D341Med (cell line): Measurements from ENCODE around the gene DLL4.
"Not testable (repeated sequence)": the region's sequence is repeated elsewhere in the genome, so short reads cannot be mapped to it uniquely, and the experiment has no call there.

Experiments used
- DNase-seq: peaks from one replicate; pipeline ENCODE4 v3.0.0; 2012; ENCODE audit warnings: low spot score

The DLL4 gene

DNA sequence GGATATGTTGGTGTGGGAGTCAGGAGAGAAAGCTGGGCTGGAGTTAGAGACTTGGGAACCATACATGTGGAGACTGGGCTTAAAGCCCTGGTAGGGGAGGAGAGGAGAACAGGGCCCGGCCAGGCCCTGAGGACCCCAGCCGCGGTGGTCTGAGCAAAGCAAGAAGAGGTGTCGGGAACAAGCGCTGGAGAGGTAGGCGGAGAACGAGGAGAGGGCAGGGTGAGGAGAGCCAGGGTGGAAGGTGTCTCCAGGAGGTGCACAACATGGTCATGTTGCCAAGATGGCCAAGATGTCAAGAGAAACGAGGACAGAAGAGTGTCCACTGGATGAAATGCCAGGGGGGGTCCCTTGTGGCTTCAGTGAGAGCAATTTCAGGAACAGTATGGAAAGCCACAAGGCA, 29.6 kb downstream of the DLL4 start:
- no peak for DNase-seq

DNA sequence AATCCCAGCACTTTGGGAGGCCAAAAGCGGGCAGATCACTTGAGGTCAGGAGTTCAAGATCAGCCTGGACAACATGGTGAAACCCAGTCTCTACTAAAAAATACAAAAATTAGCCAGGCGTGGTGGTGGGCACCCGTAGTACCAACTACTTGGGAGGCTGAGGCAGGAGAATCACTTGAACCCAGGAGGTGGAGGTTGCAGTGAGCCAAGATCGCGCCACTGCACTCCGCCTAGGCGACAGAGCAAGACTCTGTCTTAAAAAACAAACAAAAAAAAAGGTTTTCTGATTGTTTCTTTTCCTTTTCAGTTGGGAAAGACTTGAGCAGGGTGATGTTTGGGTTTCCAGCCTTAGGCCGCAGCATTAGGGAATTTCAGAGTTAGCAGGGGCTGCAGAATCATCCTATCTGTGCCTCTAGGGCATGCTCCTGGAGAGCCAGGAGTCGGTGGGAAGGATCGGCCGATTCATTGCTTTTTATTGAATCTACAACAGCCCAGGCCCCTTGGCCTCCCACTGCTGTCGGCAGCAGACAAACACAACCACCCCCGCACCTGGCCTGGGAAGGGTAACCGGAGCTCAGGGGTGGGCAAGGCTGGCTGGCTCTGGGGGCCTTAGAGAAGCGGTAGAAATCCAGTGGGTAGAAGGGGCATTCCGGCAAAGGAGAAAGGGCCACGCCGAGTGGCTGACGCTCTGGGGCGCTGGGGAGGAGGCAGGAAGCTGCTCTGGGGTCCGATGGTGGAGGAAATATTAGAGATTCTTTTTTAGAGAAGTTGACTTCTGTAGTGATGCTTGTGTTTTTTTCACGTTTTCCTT, 30.4 kb downstream of the DLL4 start:
- no peak for DNase-seq

DNA sequence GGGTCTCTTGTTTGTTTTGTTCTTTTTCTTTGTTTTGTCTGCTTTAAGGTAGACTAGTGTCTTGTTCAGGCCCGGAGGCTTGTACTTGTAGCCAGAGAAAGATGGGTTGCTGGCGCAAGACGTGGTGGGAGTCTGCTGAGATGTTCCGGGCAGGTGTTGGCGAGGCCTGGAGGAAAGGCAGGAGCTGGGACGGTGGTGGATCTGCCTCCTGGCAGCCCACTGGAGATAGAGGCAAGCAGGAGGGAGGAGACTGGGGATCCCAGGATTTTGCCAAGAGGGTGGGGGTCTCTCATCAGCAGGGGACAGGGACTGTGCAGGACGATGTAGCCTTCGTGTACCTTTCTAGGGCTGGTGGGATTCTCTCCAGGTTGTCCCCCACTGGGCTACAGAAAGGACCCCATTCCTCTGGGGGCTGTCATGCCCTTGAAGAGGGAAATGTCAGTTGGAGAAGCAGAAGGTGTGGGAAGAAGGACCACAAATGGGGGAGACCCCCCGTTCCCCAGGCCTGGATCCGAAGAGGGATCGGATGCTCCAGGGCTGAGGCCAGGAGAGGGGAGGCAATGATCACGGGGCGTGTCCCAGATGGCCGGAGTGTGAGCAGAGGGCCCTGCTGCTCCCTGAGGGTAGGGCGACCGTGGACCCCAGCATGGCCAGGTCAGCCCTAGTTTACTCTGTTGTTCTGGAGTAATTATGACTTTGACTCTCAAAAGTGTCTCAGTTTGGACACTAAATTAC, 31.2 kb downstream of the DLL4 start:
- DNase-seq = no peak

DNA sequence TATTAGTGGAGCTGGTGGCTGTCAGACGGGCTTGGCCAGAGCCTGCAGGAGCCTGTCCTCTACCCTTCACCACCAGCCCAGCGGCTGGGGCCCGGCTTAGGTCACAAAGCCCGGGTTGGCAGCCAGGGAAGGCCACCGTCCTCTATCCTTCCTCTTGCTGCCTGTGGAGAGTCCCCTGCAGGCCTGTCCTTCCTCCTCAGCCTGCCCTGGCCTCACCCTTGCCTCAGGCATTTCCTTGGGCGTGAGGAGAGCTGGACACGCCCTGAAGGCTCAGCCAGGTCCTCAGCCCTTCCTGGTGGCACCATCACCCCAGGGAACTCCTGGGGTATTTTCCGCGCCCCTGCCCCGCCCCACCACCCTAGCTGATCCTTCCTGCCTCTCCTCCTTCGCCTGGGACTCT, 31.8 kb downstream of the DLL4 start:
- DNase-seq = no peak

DNA sequence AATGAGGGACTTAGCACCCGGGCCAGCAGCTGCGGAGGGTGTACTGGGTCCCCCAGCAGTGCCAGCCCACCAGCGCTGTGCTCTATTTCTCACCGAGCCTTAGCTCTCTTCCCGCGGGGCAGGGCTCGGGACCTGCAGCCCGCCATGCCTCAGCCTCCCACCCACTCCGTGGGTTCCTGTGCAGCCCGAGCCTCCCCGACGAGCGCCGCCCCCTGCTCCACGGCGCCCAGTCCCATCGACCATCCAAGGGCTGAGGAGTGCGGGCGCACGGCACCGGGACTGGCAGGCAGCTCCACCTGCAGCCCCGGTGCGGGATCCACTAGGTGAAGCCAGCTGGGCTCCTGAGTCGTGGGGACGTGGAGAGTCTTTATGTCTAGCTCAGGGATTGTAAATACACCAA, 32.6 kb downstream of the DLL4 start:
- not testable (repeated sequence) for DNase-seq

DNA sequence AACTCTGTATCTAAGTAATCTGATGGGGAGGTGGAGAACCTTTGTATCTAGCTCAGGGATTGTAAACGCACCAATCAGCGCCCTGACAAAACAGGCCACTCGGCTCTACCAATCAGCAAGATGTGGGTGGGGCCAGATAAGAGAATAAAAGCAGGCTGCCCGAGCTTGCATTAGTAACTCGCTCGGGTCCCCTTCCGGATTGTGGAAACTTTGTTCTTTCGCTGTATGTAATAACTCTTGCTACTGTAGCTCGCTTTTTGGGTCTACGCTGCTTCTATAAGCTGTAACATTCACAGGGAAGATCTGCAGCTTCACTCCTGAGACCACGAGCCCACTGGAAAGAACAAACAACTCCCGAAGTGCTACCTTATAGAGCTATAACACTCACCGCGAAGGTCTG, 33.2 kb downstream of the DLL4 start:
- not testable (repeated sequence) for DNase-seq

DNA sequence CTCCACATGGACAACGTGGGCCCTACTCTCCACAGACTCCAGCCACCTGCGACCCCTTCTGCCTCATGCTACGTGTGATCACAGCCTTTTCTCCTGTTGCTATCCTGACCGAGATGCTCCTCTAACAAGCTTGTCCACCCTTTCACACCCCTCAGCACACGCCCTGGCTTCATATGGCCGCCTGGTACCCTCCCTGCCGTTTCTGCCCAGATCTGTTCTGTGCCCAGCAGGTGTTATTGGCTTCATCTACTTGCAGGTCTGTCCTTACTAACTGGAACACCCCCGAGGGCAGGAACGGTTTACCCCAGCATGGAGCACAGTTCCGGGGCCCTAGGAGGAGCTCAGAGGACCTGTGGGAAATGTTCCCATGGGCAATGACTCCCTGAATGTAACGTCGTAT, 34.1 kb downstream of the DLL4 start:
- DNase-seq = no peak

DNA sequence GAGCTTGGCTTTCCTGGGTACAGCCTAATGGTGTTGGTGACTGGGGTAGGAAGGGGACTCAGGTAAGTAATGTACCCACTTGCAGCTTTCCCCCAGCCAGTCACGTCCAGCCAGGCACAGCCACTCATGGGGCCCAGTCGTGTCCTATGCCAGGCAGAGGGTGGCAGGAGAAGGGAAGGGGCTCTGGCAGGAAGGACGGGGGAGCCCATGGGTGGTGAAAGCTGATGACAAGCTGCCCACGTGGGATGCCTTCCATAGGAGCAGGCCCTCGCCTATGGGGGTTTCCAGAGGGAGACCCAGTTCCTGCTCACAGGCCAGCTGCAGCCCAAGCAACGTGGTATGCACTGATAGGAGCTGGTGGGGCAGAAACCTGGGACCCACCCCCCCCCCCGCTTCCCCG, 34.9 kb downstream of the DLL4 start:
- no peak for DNase-seq

DNA sequence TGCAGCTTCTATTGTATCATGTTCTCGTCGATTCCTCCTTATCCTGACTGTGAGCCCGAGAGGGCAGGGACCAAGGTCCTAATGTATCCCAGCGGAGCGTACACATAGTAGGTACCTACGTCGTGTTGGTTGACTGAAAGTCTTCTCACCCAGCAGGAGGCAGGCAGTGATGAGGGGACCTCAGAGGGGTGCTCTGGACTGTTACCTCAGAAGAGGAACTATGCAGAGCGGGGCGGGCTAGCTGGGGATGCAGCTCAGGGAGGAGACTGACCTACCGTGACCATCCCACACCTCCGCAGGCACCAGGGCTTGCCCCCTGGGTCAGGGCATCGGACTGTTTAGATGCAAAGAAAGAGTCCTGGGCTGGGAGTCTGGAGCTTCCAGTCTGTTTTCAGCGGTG, 35.5 kb downstream of the DLL4 start:
- DNase-seq = no peak

DNA sequence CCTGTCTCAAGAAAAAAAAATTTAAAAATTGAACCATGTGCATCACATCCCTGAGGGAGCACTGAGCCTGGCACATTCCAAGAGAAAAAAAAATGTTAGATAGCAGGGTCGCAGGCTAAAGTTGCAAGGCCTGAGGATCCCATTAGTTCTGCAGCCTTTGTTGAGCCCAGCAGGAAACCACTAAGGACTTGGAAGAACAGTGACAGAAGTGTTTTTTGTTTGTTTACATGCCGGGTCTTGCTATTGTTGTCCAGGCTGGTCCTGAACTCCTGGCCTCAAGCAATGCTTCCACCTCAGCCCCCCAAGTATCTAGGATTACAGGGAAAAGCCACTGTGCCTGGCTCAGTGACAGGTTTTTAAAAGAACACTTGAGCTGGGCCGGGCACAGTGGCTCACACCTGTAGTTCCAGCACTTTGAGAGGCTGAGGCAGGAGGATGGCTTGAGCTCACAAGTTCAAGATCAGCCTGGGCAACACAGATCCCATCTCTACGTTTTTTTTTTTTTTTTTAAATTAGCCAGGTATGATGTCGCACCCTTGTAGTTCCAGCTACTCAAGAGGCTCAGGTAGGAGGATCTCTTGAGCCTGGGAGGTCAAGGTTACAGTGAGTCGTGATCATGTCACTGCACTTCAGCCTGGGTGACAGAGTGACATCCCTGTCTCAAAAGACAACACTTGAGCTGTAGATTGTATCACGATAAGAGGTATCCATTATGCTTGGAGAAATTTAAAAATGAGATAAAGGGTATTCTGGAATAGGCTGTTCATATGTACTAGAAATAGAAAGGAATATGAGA, 39.3 kb downstream of the DLL4 start:
- DNase-seq = no peak

DNA sequence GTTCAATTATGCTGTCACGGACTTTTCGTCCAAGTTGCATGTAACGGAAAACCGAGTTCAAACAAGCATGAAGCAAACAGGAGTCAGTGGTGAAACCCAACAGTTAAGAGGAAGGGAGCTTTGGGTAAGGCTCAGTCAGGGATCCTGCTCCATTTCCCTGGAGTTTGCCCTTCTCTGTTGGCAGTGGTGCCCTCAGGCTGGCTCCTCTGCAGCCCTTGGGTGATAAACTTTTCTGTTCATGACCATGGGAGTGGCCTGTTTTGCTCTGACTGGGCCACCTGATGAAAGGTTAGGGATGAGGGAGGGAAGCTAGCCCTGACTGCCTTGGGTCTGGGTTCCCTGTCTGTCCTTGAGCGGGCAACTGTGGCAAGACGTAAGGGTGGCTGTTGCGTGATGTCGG, 40.2 kb downstream of the DLL4 start:
- DNase-seq = no peak

DNA sequence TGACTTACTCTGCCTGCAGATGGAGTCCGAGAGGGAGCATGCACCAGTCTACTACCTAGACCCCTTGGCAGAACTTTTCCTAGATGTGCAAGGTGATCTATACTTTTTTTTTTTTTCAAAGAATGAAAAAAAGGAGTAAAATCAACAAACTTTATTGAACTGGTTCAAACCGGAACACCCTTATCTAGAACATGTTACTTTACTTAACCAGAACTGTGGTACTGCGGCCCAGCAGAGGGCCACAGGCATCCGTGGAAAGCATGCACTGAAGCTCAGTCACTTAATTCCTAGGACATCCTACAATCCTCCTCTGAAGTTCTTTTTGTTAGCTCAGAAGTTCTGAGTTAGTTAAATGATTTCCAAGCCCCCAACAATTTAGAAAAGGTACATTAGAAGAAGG, 45.7 kb downstream of the DLL4 start:
- no peak for DNase-seq

DNA sequence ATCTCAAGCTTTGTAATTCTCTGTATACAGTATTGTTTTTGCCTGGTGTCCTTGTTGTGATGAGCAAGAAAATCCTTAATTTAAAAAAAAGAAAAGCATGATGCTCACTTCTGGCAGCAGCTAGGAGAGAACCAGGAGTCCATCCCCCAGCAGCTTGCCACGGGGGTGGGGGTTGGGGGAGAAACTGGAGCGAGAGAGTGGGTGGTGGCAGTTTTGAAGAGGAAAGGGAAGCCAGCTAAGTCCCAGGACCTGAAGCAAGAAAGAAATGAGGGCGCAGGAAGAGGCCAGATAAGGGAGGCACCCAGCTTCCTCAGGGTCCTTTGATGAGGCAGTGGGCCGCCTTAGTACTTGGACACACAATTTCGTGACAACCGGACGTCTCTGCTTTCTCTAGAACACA, 47.7 kb downstream of the DLL4 start:
- no peak for DNase-seq

DNA sequence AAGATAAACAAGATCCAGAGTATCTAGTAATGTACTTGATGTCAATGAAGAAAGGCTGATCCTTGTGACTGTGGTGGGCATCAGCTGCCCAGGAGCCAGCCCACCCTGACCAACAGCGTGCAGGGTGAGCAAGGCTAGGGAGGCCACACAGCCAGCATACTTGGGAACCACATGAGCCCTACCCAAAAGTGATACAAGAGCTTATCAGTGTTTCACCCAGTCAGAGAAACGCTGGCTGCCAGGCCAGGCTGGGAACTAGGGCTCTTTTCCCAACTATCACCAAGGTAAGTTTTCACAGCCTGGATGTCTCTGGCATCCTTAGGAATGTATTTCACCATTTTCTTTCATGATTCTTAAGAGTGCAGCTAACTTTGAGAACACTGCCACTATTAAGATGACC, 49.0 kb downstream of the DLL4 start:
- no peak for DNase-seq

DNA sequence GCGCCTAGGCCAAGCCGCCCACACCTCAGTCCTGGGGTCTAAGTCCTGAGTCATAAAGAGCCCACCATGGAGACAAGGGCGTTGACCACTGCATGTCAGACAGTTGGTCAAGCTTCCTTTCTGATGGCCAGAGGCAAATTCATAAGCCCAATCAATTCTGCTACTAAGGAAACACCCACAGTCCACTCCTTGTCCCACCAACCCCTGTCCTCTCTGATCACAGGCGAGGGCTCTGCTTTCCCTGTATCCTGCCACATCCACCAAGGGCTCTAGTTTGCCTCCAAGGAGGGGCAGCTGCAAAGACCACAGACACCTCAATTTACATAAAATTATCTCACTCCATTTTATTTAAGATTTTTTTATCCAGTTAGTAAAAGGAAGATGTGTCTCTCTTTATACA, 49.4 kb downstream of the DLL4 start:
- DNase-seq = no peak

DNA sequence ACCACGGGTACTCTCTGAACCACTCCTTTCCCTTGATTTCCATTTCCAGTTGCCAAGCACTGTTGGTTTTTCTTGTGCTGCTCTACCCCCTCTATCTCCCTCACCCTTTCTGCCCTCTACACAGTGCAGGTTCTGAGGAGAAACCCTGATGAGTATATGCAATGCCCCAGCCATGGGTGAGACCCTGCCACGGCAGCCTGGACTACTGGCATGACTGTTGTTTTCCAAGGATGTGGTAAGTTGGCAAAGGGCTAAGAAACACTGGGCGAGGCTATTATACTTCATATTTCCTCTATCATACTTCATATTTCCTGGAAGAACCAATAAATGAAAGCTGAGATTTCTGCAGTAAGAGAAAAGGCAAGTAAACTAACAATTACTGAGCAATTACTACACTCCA, 52.0 kb downstream of the DLL4 start:
- no peak for DNase-seq

DNA sequence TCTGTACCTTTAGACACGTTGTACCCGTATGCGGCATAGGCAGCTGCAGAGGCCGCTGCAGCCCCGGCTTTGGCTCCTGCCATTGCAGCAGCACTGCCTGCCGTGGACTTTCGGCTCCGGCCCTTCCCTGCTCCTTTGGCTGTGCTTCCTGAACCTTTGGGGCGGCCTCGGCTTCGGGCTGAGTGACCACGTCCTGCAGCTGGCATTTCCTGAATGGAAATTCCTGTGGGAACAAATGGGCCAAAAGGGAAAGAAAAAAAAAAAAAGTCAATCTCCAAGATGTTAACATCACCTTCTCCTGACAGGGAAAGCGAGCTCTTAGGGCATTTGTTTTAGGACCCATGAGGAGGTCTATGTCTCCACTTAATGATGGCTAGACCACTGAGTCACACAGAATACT, 53.7 kb downstream of the DLL4 start:
- no peak for DNase-seq

DNA sequence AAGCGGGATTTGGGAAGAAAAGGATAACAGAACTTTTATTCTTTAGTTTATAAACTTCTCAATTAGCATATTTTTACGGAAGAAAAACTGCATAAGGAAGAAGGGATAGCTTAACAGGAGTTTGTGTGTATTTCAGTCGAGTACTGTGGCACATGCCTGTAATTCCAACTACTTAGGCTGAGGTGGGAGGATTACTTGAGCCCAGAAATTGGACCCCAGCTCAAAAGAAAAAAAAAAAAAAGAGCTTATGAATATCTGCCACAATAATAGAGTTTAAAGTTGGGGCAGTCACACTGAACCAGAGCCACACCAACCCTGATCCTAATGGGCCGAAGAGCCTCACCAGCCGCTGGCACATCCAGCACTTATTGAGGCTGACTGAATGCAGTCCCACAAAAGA, 55.3 kb downstream of the DLL4 start:
- no peak for DNase-seq

DNA sequence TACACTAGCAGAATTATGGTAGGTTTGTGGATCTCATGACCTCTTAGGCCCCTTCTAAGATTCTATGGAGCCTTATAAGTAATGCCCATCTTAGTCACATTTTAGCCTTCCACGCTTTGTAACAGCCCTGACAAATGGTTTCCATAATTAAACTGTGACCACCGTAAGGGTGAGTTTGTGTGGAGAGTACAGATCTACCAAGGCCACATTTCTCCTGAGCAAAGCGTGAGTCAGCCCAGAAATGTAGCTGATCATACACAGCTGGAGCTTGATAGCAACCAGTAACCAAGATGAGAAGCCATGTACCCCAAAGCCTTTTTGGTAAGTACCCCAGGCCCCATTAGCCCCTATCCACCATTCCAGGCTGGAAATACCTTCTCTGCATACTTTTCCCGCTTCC, 55.8 kb downstream of the DLL4 start:
- no peak for DNase-seq

DNA sequence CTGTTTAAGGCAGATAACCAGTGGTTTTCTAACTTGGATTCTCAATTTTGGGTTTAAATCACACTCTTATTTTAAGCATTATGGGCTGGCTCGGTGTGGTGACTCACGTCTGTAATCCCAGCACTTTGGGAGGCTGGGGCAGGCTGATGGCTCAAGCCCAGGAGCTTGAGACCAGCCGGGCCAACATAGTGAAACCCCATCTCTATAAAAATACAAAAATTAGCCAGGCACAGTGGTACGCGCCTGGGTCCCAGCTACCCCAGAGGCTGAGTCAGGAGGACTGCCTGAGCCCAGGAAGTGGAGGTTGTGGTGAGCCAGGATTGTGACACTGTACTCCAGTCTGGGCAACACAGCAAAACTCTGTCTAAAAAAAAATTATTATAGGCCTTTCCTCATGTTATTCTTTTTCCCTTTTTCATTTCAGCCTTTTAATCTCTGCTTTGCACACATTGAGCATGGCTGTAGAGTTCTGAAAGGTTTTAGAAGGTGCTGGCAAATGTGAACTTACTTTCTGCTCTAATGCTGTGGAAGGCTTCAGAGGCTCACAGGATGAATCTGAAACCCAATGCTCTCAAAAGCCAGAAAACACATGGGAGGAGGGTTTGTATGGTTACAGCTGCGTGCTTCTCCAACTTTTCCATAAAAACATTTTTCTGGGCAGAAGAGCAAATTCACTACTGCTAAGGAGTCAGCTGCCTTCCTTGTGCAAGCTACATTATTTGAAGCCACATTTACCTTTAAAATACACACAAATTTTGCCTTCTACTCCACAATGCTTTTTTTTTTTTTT, 56.6 kb downstream of the DLL4 start:
- DNase-seq = no peak

DNA sequence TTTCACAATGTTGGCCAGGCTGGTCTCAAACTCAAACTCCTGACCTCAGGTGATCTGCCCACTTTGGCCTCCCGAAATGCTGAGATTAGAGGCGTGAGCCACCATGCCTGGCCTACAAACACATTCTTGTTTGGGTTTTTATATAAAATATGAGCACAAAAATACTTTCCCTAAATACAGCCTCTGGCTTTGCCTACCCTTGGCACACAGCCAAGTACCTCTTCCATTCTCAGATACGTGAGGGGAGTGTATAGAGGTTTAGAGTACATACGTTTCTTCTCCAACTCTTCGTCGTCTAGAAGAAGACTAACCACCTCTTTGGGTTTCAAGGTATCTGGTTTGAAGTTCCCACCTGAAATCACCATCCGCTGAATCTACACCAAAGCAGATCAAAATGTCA, 57.7 kb downstream of the DLL4 start:
- DNase-seq = no peak

DNA sequence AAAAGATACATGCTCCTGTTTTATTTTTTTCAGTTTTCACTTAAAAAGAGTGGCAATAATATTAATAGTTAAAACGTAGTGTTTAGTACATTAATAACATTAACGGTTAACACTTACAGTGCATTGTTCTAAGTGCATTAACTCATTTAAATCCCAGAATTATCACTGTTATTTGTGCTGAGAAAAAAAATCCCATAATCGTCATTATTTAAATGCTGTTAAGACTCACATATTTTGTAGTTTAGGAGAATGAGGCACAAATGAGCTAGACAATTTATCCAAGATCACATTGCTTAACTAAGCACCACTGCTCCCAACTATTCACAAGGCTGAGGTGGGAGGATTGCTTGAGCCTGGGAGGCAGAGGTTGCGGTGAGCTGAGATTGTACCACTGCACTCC, 59.0 kb downstream of the DLL4 start:
- DNase-seq = no peak
